ENCODE results near the gene TRIM7. TPM values are rescaled to one million over a fixed set of nuclear protein-coding genes. Genes with fewer than 3 reads are reported as not detected.

The TRIM7 gene
- total and polyA plus RNA-seq, 9 of the 15 experiments (the other 6 are each of a cell fraction or from before 2014, with no cell fraction given) = 2.6 to 14.9 (median 8.9) TPM

DNA sequence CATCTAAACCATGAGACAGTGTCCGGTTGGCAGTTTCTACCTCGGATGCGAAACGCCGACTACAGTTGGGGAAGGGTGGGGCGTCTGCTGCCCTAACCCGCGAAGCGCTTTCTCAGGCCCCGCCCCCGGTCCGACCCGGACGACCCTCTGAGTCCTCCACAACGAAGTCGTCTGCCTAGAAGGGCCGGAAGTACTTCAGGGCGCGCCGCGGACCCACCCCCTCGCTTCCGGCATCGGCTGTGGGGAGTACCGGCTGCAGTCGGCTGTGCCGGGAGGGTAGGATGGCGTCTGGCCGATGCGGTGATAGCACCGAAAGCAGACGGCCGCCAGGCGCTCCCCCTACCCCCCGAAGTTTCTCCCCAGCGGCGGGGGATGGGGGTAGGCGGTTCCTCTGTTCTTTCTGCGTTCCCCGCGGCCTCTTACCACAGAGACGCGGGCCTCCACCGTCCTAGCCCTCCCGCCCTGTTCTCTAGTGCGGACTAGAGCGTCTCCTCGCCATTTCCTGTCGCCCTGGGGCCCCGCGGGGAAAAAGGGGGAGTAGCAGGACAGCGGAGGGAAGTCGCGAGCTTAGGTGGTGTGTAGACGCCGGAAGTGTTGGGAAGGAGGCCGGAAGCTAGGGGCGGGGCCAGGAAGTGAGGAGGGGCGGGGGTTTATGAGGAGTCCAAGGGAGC lies 18.2 kb upstream of the TRIM7 start, which contains the start of gene TRIM41 (continued):
- TF ChIP-seq KAT7 (CRISPR knock-in tag; IDR thresholded peaks at IDR 0.05; ENCODE audit: borderline replicate concordance) = no peak
- TF ChIP-seq, protein P1, sequence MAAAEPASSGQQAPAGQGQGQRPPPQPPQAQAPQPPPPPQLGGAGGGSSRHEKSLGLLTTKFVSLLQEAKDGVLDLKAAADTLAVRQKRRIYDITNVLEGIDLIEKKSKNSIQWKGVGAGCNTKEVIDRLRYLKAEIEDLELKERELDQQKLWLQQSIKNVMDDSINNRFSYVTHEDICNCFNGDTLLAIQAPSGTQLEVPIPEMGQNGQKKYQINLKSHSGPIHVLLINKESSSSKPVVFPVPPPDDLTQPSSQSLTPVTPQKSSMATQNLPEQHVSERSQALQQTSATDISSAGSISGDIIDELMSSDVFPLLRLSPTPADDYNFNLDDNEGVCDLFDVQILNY (CRISPR knock-in tag; IDR thresholded peaks at IDR 0.05) = no peak
- TF ChIP-seq ZFX (CRISPR knock-in tag; IDR thresholded peaks at IDR 0.05) = no peak
- no peak for TF ChIP-seq HNRNPH1 (optimal IDR thresholded peaks at IDR 0.05; ENCODE audit: low read depth, low read length)
- TF ChIP-seq, protein P2, sequence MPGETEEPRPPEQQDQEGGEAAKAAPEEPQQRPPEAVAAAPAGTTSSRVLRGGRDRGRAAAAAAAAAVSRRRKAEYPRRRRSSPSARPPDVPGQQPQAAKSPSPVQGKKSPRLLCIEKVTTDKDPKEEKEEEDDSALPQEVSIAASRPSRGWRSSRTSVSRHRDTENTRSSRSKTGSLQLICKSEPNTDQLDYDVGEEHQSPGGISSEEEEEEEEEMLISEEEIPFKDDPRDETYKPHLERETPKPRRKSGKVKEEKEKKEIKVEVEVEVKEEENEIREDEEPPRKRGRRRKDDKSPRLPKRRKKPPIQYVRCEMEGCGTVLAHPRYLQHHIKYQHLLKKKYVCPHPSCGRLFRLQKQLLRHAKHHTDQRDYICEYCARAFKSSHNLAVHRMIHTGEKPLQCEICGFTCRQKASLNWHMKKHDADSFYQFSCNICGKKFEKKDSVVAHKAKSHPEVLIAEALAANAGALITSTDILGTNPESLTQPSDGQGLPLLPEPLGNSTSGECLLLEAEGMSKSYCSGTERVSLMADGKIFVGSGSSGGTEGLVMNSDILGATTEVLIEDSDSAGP (CRISPR knock-in tag; IDR thresholded peaks at IDR 0.05) = no peak
- TF ChIP-seq PHB (CRISPR knock-in tag; IDR thresholded peaks at IDR 0.05) = no peak
- TF ChIP-seq, protein P3, sequence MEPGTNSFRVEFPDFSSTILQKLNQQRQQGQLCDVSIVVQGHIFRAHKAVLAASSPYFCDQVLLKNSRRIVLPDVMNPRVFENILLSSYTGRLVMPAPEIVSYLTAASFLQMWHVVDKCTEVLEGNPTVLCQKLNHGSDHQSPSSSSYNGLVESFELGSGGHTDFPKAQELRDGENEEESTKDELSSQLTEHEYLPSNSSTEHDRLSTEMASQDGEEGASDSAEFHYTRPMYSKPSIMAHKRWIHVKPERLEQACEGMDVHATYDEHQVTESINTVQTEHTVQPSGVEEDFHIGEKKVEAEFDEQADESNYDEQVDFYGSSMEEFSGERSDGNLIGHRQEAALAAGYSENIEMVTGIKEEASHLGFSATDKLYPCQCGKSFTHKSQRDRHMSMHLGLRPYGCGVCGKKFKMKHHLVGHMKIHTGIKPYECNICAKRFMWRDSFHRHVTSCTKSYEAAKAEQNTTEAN (CRISPR knock-in tag; IDR thresholded peaks at IDR 0.05) = no peak
- TF ChIP-seq YY1 (IDR thresholded peaks at IDR 0.05; ENCODE audit: borderline replicate concordance in 1 of 3, control insufficient read depth in 1 of 3, extremely low read depth in 1 of 3, insufficient read depth in 3 of 3, insufficient read length in 1 of 3, insufficient replicate concordance in 2 of 3, low read depth in 1 of 3, low read length in 2 of 3) = peak in 1 of 3 experiments; percentile 66
- TF ChIP-seq SIRT6 (IDR thresholded peaks at IDR 0.05; ENCODE audit: low read depth, low read length) = no peak
- TF ChIP-seq, protein P4, sequence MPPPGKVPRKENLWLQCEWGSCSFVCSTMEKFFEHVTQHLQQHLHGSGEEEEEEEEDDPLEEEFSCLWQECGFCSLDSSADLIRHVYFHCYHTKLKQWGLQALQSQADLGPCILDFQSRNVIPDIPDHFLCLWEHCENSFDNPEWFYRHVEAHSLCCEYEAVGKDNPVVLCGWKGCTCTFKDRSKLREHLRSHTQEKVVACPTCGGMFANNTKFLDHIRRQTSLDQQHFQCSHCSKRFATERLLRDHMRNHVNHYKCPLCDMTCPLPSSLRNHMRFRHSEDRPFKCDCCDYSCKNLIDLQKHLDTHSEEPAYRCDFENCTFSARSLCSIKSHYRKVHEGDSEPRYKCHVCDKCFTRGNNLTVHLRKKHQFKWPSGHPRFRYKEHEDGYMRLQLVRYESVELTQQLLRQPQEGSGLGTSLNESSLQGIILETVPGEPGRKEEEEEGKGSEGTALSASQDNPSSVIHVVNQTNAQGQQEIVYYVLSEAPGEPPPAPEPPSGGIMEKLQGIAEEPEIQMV (tag; conservative IDR thresholded peaks at IDR 0.05; ENCODE audit: low read depth) = no peak
- TF ChIP-seq TAF9B (IDR thresholded peaks at IDR 0.05; ENCODE audit: partially characterized antibody) = peak; percentile 94
- TF ChIP-seq, protein P5, sequence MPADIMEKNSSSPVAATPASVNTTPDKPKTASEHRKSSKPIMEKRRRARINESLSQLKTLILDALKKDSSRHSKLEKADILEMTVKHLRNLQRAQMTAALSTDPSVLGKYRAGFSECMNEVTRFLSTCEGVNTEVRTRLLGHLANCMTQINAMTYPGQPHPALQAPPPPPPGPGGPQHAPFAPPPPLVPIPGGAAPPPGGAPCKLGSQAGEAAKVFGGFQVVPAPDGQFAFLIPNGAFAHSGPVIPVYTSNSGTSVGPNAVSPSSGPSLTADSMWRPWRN (IDR thresholded peaks at IDR 0.05; ENCODE audit: low read depth) = no peak
- 0 out of 2 replicates have a peak, but pooled peaks have one; percentile 14 for TF ChIP-seq GATAD2B (IDR thresholded peaks at IDR 0.05; ENCODE audit: borderline replicate concordance)
- TF ChIP-seq, protein P6, sequence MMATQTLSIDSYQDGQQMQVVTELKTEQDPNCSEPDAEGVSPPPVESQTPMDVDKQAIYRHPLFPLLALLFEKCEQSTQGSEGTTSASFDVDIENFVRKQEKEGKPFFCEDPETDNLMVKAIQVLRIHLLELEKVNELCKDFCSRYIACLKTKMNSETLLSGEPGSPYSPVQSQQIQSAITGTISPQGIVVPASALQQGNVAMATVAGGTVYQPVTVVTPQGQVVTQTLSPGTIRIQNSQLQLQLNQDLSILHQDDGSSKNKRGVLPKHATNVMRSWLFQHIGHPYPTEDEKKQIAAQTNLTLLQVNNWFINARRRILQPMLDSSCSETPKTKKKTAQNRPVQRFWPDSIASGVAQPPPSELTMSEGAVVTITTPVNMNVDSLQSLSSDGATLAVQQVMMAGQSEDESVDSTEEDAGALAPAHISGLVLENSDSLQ (IDR thresholded peaks at IDR 0.05) = peak; percentile 30; the same call in 1 of the 2 replicates
- TF ChIP-seq ZNF589 (CRISPR knock-in tag; IDR thresholded peaks at IDR 0.05; ENCODE audit: low read depth) = peak; percentile 59; the same call in 1 of the 2 replicates
- no peak for TF ChIP-seq BRD9 (IDR thresholded peaks at IDR 0.05; ENCODE audit: low read depth, partially characterized antibody)
- TF ChIP-seq, protein P7, sequence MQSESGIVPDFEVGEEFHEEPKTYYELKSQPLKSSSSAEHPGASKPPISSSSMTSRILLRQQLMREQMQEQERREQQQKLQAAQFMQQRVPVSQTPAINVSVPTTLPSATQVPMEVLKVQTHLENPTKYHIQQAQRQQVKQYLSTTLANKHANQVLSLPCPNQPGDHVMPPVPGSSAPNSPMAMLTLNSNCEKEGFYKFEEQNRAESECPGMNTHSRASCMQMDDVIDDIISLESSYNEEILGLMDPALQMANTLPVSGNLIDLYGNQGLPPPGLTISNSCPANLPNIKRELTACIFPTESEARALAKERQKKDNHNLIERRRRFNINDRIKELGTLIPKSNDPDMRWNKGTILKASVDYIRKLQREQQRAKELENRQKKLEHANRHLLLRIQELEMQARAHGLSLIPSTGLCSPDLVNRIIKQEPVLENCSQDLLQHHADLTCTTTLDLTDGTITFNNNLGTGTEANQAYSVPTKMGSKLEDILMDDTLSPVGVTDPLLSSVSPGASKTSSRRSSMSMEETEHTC (IDR thresholded peaks at IDR 0.05) = peak; percentile 39; the same call in 1 of the 2 replicates
